Activated naive CD8-positive, alpha-beta T cell (primary cell): ENCODE measurements around the gene VKORC1L1.
"Not testable (repeated sequence)": the region's sequence is repeated elsewhere in the genome, so short reads cannot be mapped to it uniquely, and the experiment has no call there.

ENCODE experiments used
- H3K27ac Mint-ChIP-seq: one replicate; pipeline ENCODE4 v1.8.0; 2021; ENCODE audit warnings: mixed read lengths
- H3K27me3 Mint-ChIP-seq: one replicate; pipeline ENCODE4 v1.8.0; 2021; ENCODE audit warnings: mixed read lengths
- H3K36me3 Mint-ChIP-seq: one replicate; pipeline ENCODE4 v1.8.0; 2021; ENCODE audit warnings: mixed read lengths
- H3K4me1 Mint-ChIP-seq: one replicate; pipeline ENCODE4 v1.8.0; 2021; ENCODE audit warnings: low read depth, mixed read lengths
- H3K4me3 Mint-ChIP-seq: one replicate; pipeline ENCODE4 v1.8.0; 2021; ENCODE audit warnings: mild to moderate bottlenecking, mixed read lengths
- H3K9me3 Mint-ChIP-seq: one replicate; pipeline ENCODE4 v1.8.0; 2021; ENCODE audit warnings: low read depth, mixed read lengths

The VKORC1L1 gene

DNA sequence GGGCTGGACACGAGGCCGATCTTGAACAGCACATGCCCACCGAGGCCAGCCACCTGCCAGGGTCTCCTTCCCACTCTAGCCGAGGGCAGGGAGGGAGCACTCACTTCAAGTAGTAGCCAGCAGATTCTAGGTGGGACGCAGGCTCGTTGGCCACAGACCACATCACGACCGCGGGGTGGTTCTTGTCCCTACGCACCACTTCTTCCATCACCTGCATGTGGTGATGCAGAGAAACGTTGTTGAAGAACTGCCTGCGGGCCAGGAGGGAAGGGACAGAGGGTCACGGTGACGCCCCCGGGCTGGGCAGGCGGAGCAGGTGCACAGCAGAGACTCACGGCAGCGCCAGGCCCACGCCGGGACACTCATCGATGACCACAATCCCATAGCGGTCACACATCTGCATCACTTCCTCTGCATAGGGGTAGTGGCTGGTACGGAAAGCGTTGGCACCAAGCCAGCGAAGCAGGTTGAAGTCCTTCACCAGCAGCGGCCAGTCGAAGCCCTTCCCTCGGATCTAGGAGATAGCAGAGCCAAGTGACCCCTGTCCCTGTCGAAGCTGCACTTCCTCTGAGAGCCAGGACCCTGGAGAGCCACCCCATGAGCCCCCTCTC lies 101.4 kb downstream of the VKORC1L1 start:
- Mint-ChIP-seq H3K4me3 (no peak overlapping the region), H3K9me3 (no peaks in the 10 kb centered on the region), H3K27ac (no peak overlapping the region), H3K36me3 (peaks cover 3% of the 10 kb centered on the region), H3K27me3 (no peaks in the 10 kb centered on the region), H3K4me1 (no peaks in the 10 kb centered on the region)

DNA sequence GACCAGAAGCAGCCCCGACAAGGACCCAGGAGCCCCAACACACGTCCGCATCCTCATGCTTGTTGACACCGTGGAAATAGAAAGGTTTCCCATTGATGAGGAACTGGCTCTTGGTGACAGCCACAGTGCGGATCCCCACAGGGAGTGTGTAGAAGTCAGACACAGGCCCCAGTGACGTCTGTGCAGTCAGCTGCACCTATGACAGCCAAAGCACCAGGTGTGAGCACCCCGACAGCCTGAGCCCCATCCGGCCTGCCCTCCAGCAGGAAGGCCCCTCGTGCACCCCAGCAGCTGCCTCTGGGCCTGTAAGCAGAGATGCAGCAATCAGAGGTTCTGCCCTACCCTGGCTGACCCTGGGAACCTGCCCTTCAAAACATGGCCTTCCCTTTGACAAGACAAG lies 102.0 kb downstream of the VKORC1L1 start:
- Mint-ChIP-seq H3K9me3 (no peaks in the 10 kb centered on the region), H3K36me3 (peaks cover 3% of the 10 kb centered on the region), H3K27me3 (no peaks in the 10 kb centered on the region), H3K4me3 (no peak overlapping the region), H3K4me1 (no peaks in the 10 kb centered on the region), H3K27ac (no peak overlapping the region)

- Mint-ChIP-seq H3K27me3 (no peaks in the 10 kb centered on the region), H3K36me3 (peaks cover 3% of the 10 kb centered on the region), H3K9me3 (no peaks in the 10 kb centered on the region), H3K4me3 (no peak overlapping the region), H3K27ac (no peak overlapping the region), H3K4me1 (peaks cover 6% of the 10 kb centered on the region)
Observed at GRCh38 chr7:65975814-65976445, 103.1 kb downstream of the VKORC1L1 start.

- Mint-ChIP-seq H3K36me3 (peaks cover 3% of the 10 kb centered on the region), H3K4me1 (peaks cover 7% of the 10 kb centered on the region), H3K27me3 (no peaks in the 10 kb centered on the region), H3K4me3 (no peak overlapping the region), H3K9me3 (no peaks in the 10 kb centered on the region), H3K27ac (no peak overlapping the region)
Observed at GRCh38 chr7:65976659-65977196, 103.9 kb downstream of the VKORC1L1 start.

DNA sequence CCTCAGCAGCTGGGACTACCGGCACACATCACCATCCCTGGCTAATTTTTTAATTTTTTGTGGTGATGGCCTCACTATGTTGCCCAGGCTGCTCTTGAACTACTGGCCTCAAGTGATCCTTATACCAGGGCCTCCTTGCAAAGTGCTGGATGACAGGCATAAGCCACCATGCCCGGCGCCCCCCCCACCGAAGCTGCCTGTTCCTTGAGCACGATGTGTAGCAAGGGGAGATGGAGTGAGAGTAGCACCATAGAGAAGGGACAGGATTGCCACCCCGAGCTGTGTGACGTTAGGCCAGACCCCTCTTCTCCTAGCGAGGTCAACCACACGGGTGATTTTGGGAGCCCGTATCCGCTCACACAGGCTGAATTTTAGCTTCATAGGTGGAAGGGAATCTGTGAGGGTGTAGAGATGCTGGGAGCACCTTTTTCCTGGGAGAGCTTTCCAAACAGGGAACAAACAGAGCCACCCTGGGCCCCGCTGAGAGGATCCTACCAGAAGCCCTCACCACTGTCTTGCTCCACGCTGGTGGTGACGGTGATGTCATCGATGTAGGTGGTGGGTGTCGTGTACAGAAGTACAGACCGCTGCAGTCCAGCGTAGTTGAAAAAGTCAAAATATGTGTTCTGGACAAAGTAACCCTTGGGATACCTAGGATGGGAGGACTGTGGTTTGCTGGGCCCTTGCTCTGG lies 106.2 kb downstream of the VKORC1L1 start:
- Mint-ChIP-seq H3K27me3 (no peaks in the 10 kb centered on the region), H3K4me1 (peaks cover 8% of the 10 kb centered on the region), H3K36me3 (no peaks in the 10 kb centered on the region), H3K27ac (no peak overlapping the region), H3K4me3 (peak overlapping the region; percentile 30), H3K9me3 (no peaks in the 10 kb centered on the region)

DNA sequence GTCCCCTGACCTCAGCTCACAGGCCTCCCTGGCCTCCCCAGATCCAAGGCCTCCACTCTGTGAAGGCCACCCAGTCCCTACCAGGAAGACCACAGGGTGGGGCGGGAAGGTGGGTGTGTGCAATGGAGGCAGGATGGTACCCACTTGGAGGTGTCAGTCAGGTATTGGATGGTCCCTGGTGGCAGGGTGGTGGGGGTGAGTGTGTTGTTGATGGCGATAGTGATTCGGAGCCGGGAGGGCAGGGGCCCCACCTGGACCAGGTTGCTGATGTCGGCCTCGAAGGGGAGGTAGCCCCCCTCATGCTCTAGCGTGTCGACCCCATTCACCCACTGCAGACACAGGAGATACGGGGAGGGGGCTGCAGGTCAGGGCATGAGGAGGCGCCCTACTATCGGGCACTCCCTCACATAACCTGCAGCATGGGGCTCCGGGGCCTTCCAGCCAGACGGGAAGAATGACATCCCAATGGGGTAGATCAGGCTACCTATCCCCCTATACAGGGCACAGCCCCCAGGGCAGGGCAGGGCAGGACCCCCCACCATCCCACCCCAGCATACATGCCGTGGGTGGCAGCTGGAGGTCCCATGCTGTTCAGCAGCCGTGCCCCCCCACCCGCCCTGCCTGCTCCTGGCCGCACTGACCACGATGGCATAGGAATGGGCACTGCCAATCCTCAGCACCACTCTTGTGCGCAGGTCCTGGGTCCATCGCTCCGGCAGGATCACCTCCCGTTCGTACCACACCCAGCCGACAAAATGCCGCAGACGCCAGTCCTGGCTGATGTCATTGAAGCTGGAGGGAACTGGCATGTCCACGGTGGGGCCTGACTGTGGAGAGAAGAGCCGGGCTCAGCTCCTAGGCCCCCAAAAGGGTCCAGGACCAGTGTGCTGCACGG lies 107.0 kb downstream of the VKORC1L1 start:
- Mint-ChIP-seq H3K27ac (no peak overlapping the region), H3K9me3 (no peaks in the 10 kb centered on the region), H3K27me3 (no peaks in the 10 kb centered on the region), H3K36me3 (no peaks in the 10 kb centered on the region), H3K4me3 (peak overlapping the region; percentile 88), H3K4me1 (peaks cover 8% of the 10 kb centered on the region)

DNA sequence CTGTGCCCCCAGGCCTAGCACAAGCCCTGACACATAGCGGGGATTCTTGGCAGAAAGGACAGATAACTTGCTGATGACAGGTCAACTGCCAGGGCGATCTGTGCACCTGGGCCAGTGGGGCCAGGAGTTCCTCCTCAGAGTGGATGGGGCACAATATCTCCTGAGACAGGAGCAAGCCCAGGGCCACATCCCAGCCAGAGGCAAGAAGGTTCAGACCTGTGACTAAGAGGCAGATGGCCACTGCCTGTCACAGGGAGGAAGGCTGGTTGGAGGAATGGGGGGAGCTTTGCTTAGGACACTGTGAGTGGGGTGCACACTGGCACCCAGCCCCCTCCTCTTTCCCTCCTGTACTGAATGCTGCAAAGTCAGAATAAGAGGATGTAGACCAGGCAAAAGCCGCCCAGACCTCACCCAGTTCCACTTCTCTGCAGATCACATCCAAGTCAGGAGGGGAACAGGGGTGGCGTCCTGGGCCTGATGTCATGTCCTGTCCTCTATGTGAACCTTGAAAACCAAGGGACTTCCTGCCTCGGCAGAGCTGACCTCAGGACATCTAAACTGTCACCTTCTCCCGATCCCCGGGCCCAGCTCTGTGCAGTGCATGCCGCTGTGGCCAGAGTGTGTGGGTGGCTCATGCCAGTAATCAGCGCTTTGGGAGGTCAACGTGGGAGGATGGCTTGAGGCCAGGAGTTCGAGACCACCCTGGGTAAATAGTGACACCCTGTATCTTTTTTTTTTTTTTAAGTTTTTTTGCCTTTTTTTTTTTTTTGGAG lies 107.8 kb downstream of the VKORC1L1 start:
- H3K36me3 Mint-ChIP-seq = no peaks in the 10 kb centered on the region
- H3K27ac Mint-ChIP-seq = peak overlapping the region; percentile 46
- peak overlapping the region; percentile 88 for H3K4me3 Mint-ChIP-seq

GRCh38 chr7:65981965-65982792 lies 109.3 kb downstream of the VKORC1L1 start, which contains the start of gene GUSB:
GUSB (minus strand) TSS chr7:65982213; CDS start chr7:65982183, 30 bp downstream.
- Mint-ChIP-seq H3K4me3 (peak within 1 kb of the TSS; percentile 88), H3K27me3 (no peaks in the 10 kb centered on the region), H3K4me1 (peaks cover 8% of the 10 kb centered on the region)

More for the DNA sequence above, 107.8 kb downstream of the VKORC1L1 start:
- Mint-ChIP-seq H3K9me3 (no peaks in the 10 kb centered on the region), H3K4me1 (peaks cover 8% of the 10 kb centered on the region), H3K27me3 (no peaks in the 10 kb centered on the region)

GRCh38 chr7:65983965-65984658 lies 111.2 kb downstream of the VKORC1L1 start:
- Mint-ChIP-seq H3K4me1 (peaks cover 8% of the 10 kb centered on the region), H3K27ac (no peak overlapping the region), H3K9me3 (no peaks in the 10 kb centered on the region), H3K4me3 (no peak overlapping the region), H3K36me3 (no peaks in the 10 kb centered on the region), H3K27me3 (no peaks in the 10 kb centered on the region)

More at GRCh38 chr7:65981965-65982792, 109.3 kb downstream of the VKORC1L1 start, which contains the start of gene GUSB:
- Mint-ChIP-seq H3K36me3 (no peaks in the 10 kb centered on the region), H3K9me3 (no peaks in the 10 kb centered on the region), H3K27ac (peak within 1 kb of the TSS; percentile 46)

DNA sequence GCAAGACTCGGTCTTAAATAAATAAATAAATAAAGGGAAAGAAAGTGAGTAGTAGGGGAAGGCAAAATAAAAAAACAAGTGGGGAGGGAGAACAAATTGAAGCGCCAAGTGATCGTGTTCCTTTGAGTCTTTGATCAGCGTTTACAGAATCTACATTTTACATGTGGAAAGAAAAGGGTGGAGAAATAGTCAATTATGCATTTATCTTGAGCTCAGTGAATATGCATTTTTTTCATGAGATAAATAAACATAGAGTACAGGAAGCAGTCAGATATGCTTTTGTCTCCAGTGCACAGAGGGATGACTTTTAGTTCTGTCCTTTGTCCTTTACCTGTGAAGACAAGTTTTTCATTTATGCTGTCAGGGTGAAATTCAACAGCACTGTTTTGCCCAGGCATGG lies 115.2 kb downstream of the VKORC1L1 start:
- Mint-ChIP-seq H3K9me3 (no peaks in the 10 kb centered on the region), H3K4me3 (no peak overlapping the region), H3K27ac (no peak overlapping the region), H3K36me3 (no peaks in the 10 kb centered on the region), H3K4me1 (peaks cover under 1% of the 10 kb centered on the region), H3K27me3 (no peaks in the 10 kb centered on the region)

- H3K27ac Mint-ChIP-seq, H3K4me1 Mint-ChIP-seq, H3K9me3 Mint-ChIP-seq, H3K27me3 Mint-ChIP-seq, H3K36me3 Mint-ChIP-seq, H3K4me3 Mint-ChIP-seq: not testable (repeated sequence)
Observed at GRCh38 chr7:65988503-65988902, 115.6 kb downstream of the VKORC1L1 start.

DNA sequence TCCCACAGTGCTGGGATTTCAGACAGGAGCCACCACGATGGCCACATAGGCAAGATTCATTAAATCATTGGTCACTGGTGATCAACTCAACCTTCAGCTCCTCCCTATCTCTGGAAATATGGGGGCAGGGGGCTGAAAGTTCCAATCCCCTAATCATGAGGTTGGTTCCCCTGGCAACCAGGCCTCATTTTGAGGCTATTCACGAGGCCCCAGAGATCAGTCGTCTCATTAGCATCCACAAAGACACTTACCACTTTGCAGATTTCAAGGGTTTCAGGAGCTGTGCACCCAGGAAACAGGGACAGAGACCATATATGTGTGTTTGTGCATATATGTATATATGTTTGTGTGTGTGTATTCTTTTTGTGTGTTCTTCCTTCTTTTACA lies 116.8 kb downstream of the VKORC1L1 start:
- H3K9me3 Mint-ChIP-seq = no peaks in the 10 kb centered on the region
- no peaks in the 10 kb centered on the region for H3K4me1 Mint-ChIP-seq
- no peaks in the 10 kb centered on the region for H3K36me3 Mint-ChIP-seq
- H3K27ac Mint-ChIP-seq = no peak overlapping the region
- H3K4me3 Mint-ChIP-seq = no peak overlapping the region
- no peaks in the 10 kb centered on the region for H3K27me3 Mint-ChIP-seq

- not testable (repeated sequence) for H3K4me3 Mint-ChIP-seq, H3K9me3 Mint-ChIP-seq, H3K36me3 Mint-ChIP-seq, H3K4me1 Mint-ChIP-seq, H3K27ac Mint-ChIP-seq, H3K27me3 Mint-ChIP-seq
Observed at GRCh38 chr7:65991829-65992228, 119.0 kb downstream of the VKORC1L1 start.
